GM12878 (cell line): Measurements from ENCODE around the gene ROBO1. TPM values are rescaled to one million over a fixed set of nuclear protein-coding genes. Genes with fewer than 3 reads are reported as not detected.

Experiments
- ATAC-seq: fragments of 200-7000 bp; cut with Tn5 transposase; 3 replicates; pipeline ENCODE4 v1.9.1; 2020; ENCODE audit warnings: mild to moderate bottlenecking, moderate library complexity
- BruUV-seq: library from RNA; stranded (reverse); fragments of 400-500 nt; replicated peaks from 2 replicates; lab custom pipeline; 2021; lab: Mats Ljungman, UMichigan
- CTCF ChIA-PET: fragments of 300-600 bp; sonication (Branson Sonifier 250); formaldehyde crosslinking; extraction: SDS; loops from one replicate; lab custom pipeline; 2021; ENCODE audit warnings: inconsistent platforms; lab: Yijun Ruan, JAX
- POLR2A ChIA-PET: fragments of 350-600 bp; formaldehyde crosslinking; extraction: SDS; loops from one replicate; lab custom pipeline; 2021; ENCODE audit warnings: inconsistent platforms; lab: Charles Lee
- RAD21 ChIA-PET: fragments of 300-600 bp; sonication (Branson Sonifier 250); formaldehyde crosslinking; loops from one replicate; lab custom pipeline; 2023; ENCODE audit warnings: antibody characterized with exemption; ENCODE audit not compliant: unreplicated experiment; lab: Charles Lee
- SMC1A ChIA-PET: fragments of 300-600 bp; sonication (Branson Sonifier 250); formaldehyde crosslinking; loops from one replicate; lab custom pipeline; 2023; ENCODE audit not compliant: unreplicated experiment, uncharacterized antibody; lab: Charles Lee
- DNase-seq: peaks from one replicate; pipeline ENCODE4 v3.0.0-alpha.2; 2011; ENCODE audit warnings: low read depth, low spot score
- FAIRE-seq: peaks from 3 replicates; lab custom pipeline; 2011; peaks lifted over from hg19 to GRCh38; lab: Jason Lieb, UNC
- H2AFZ ChIP-seq: 2 replicates; pipeline ENCODE4 v1.6.0; 2011; ENCODE audit warnings: low read depth, low read length, control low read depth; ENCODE audit not compliant: control insufficient read depth
- H3K27ac ChIP-seq: 2 replicates; pipeline ENCODE4 v1.5.1; 2011; ENCODE audit warnings: control low read depth; ENCODE audit not compliant: control insufficient read depth, insufficient read depth
- H3K27me3 ChIP-seq, 2 experiments: replicated peaks in 1 of 2; 2 replicates each; pipeline versions ENCODE4 v1.6.0 to v1.6.1; 2011; ENCODE audit warnings: low read length in 1 of 2; ENCODE audit not compliant: control insufficient read depth in 2 of 2, insufficient read depth in 2 of 2
- H3K36me3 ChIP-seq, 2 experiments: 2 replicates each; pipeline ENCODE4 v1.5.1; 2011; ENCODE audit warnings: low read length in 1 of 2; ENCODE audit not compliant: control insufficient read depth in 2 of 2, insufficient read depth in 2 of 2
- H3K4me1 ChIP-seq: 2 replicates; pipeline ENCODE4 v1.6.1; 2011; ENCODE audit warnings: mild to moderate bottlenecking, low read length, moderate library complexity, mixed read lengths; ENCODE audit not compliant: control insufficient read depth, insufficient read depth
- H3K4me2 ChIP-seq: 2 replicates; pipeline ENCODE4 v1.6.0; 2011; ENCODE audit warnings: control low read depth; ENCODE audit not compliant: control insufficient read depth, insufficient read depth
- H3K4me3 ChIP-seq: fragments of 200-600 bp; sonication (generic); 2 replicates; pipeline ENCODE4 v1.5.1; 2016
- H3K79me2 ChIP-seq: 2 replicates; pipeline ENCODE4 v1.6.0; 2011; ENCODE audit warnings: low read length; ENCODE audit not compliant: control insufficient read depth, insufficient read depth
- H3K9ac ChIP-seq: 2 replicates; pipeline ENCODE4 v1.8.0; 2011; ENCODE audit warnings: low read length, control low read depth, mixed read lengths; ENCODE audit not compliant: control insufficient read depth, insufficient read depth
- H3K9me3 ChIP-seq: replicated peaks from 3 replicates; pipeline ENCODE4 v1.5.1; 2011; ENCODE audit warnings: mild to moderate bottlenecking, low read length; ENCODE audit not compliant: control insufficient read depth, insufficient read depth
- H4K20me1 ChIP-seq: 2 replicates; pipeline ENCODE4 v1.6.0; 2011; ENCODE audit not compliant: control insufficient read depth, insufficient read depth
- ASH2L ChIP-seq: fragments of 300-600, 200-600 bp; sonication (generic); IDR thresholded peaks from 2 replicates; pipeline ENCODE4 v1.6.1; 2017; ENCODE audit warnings: low read depth, mild to moderate bottlenecking, borderline replicate concordance
- CHD2 ChIP-seq: IDR thresholded peaks from 2 replicates; pipeline ENCODE4 v1.6.1; 2011; ENCODE audit warnings: low read depth, low read length, improper control_type of control experiment, borderline replicate concordance
- EP300 ChIP-seq, 2 experiments: fragments of 150-350 bp in 1 of 2; IDR thresholded peaks; 2 replicates each; pipeline ENCODE4 v1.6.1; 2011 to 2012; ENCODE audit warnings: low read depth in 2 of 2, low read length in 2 of 2, borderline replicate concordance in 1 of 2, improper control_type of control experiment in 1 of 2, inconsistent platforms in 1 of 2; ENCODE audit not compliant: control insufficient read depth in 1 of 2
- IRF4 ChIP-seq: IDR thresholded peaks from 2 replicates; pipeline ENCODE4 v1.6.1; 2011; ENCODE audit warnings: low read depth, low read length
- NRF1 ChIP-seq: conservative IDR thresholded peaks from 2 replicates; pipeline ENCODE4 v1.6.1; 2011; ENCODE audit warnings: mild to moderate bottlenecking, low read depth, low read length, improper control_type of control experiment
- RUNX3 ChIP-seq: IDR thresholded peaks from 2 replicates; pipeline ENCODE4 v1.6.1; 2012; ENCODE audit warnings: low read length, inconsistent platforms
- SMAD1 ChIP-seq: fragments of 450-650 bp; IDR thresholded peaks from 2 replicates; pipeline ENCODE4 v1.6.1; 2018; ENCODE audit warnings: mild to moderate bottlenecking, low read depth; ENCODE audit not compliant: partially characterized antibody
- SP1 ChIP-seq: IDR thresholded peaks from one replicate; pipeline ENCODE4 v1.6.1; 2011; ENCODE audit warnings: low read depth, low read length
- ZBED1 ChIP-seq: IDR thresholded peaks from 2 replicates; pipeline ENCODE4 v1.6.1; 2016; ENCODE audit warnings: borderline replicate concordance
- ZZZ3 ChIP-seq: IDR thresholded peaks from 2 replicates; pipeline ENCODE4 v1.6.1; 2011; ENCODE audit warnings: low read depth; ENCODE audit not compliant: control insufficient read depth, insufficient read length
- WGBS: methylation state at CpG from one replicate; pipeline ENCODE4 v1.1.6; 2016; ENCODE audit warnings: low lambda C conversion rate; ENCODE audit not compliant: insufficient replicate concordance, insufficient coverage; ENCODE audit errors: missing lambda C conversion rate; 5-methylcytosine and 5-hydroxymethylcytosine counted together
- in situ Hi-C: fragments of 300-500 bp; cut with MboI; formaldehyde crosslinking; loops from 9 replicates; pipeline ENCODE4 v1.14.3; 2018; ENCODE audit warnings: mixed read lengths
- intact Hi-C: fragments of 100-400 bp; cut with micrococcal nuclease; formaldehyde crosslinking; loops from one replicate; pipeline ENCODE4 v1.14.2; 2022; ENCODE audit not compliant: unreplicated experiment
- polyA plus RNA-seq, 11 experiments: library from polyadenylated mRNA; depleted of rRNA in 4 of 11; unstranded in 6 of 11; stranded (reverse) in 5 of 11; fragments of >200 nt; fragmentation: Nextera tagmentation in 4 of 11; fragmentation: Illumina TruSeq in 1 of 11; extraction: Ambion mirVana in 4 of 11; extraction: Trizol in 1 of 11; gene quantifications; 1 replicate in 1 of 11; 2 replicates in 10 of 11; pipeline versions ENCODE4 v1.2.1 to v1.2.3, GENCODE V29; 2011 to 2016; ENCODE audit warnings: inconsistent platforms in 2 of 11, missing spikeins in 2 of 11, low read depth in 1 of 11
- total RNA-seq, 4 experiments: library from RNA; depleted of rRNA in 3 of 4; stranded (reverse); fragments of >200 nt in 3 of 4; fragmentation: Illumina TruSeq in 1 of 4; extraction: Trizol in 1 of 4; gene quantifications; 2 replicates each; pipeline versions ENCODE4 v1.2.1 to v1.2.3, GENCODE V29; 2013 to 2021
- TF ChIP-seq, protein P1 (sequence below): fragments of 450-650 bp; IDR thresholded peaks from 2 replicates; pipeline ENCODE4 v1.6.1; 2016; ENCODE audit warnings: mild to moderate bottlenecking

Gene ROBO1
- total and polyA plus RNA-seq, 10 of the 15 experiments (the other 5 are each of a cell fraction or from before 2014, with no cell fraction given): 0.29 to 46.5 (median 1.2) TPM

DNA sequence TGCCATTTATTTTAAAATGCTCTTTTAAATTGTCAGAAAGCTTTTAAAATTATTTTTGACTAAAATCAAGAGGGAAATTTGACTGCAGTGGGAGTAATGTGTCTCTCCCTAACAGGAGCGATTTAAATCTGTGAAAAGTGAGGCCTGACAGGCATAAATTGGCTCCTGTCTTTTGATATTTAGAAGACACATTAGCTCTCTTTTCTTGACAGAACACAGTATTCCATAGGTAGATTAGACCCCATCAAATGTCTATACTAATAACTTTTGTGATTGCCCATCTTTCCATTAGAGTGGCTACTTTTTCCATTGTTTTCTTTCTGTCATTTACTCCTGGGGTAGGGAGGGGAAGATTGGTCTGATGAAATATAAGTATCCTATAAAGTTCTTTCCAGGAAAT, 866.3 kb downstream of the ROBO1 start:
- POLR2A ChIA-PET: interaction anchor here (0.6 to 1.8 kb wide), 4 partner anchors 10 to 29 kb away, joined by 3 to 6 read pairs (median 4); no protein-coding TSS in a partner anchor
- Histone ChIP-seq H3K9me3 (no peaks in the 10 kb centered on the region; the same call in 2 of the 3 replicates), H3K27ac (no peak overlapping the region), H3K79me2 (no peaks in the 10 kb centered on the region), H3K27me3 (no peaks in the 10 kb centered on the region), H2AFZ (no peak overlapping the region), H3K4me1 (no peaks in the 10 kb centered on the region), H3K4me2 (no peak overlapping the region), H3K9ac (no peak overlapping the region), H3K36me3 (no peaks in the 10 kb centered on the region), H3K4me3 (no peak overlapping the region), H4K20me1 (no peaks in the 10 kb centered on the region)
- in situ Hi-C loops: no loop called here
- CTCF ChIA-PET: interaction anchor here (0.9 to 1.4 kb wide), 5 partner anchors 8 to 40 kb away, joined by 3 to 5 read pairs (median 4); no protein-coding TSS in a partner anchor
- TF ChIP-seq IRF4 (no peak), ZZZ3 (no peak), NRF1 (no peak), EP300 (IDR thresholded peaks at IDR 0.05; ENCODE audit: borderline replicate concordance in 1 of 2, control insufficient read depth in 1 of 2, low read depth in 2 of 2, low read length in 2 of 2) (no peak), ASH2L (no peak), CHD2 (no peak), ZBED1 (no peak), RUNX3 (no peak), SMAD1 (no peak), SP1 (no peak)
- TF ChIP-seq, protein P1, sequence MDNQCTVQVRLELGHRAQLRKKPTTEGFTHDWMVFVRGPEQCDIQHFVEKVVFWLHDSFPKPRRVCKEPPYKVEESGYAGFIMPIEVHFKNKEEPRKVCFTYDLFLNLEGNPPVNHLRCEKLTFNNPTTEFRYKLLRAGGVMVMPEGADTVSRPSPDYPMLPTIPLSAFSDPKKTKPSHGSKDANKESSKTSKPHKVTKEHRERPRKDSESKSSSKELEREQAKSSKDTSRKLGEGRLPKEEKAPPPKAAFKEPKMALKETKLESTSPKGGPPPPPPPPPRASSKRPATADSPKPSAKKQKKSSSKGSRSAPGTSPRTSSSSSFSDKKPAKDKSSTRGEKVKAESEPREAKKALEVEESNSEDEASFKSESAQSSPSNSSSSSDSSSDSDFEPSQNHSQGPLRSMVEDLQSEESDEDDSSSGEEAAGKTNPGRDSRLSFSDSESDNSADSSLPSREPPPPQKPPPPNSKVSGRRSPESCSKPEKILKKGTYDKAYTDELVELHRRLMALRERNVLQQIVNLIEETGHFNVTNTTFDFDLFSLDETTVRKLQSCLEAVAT: no peak
- DNase-seq (no peak), ATAC-seq (no peak), FAIRE-seq (no peak)
- SMC1A ChIA-PET: interaction anchor here (0.5 to 3.0 kb wide), 13 partner anchors 10 to 111 kb away, joined by 3 to 16 read pairs (median 4); no protein-coding TSS in a partner anchor
- no TSS peak for BruUV-seq
- 35% methylated on average over 1 of the region's 1 CpG for WGBS
- intact Hi-C loops: no loop called here
- RAD21 ChIA-PET: interaction anchor here (0.9 to 2.3 kb wide), 7 partner anchors 10 to 185 kb away, joined by 3 to 6 read pairs (median 4); no protein-coding TSS in a partner anchor
